OCI-LY7 (cell line): ENCODE data around the gene LHPP.

Experiments
- CTCF ChIP-seq: fragments of 200-600 bp; sonication (generic); conservative IDR thresholded peaks from 2 replicates; pipeline ENCODE4 v1.5.1; 2014; ENCODE audit warnings: mild to moderate bottlenecking, antibody characterized with exemption, low read length, moderate library complexity, mixed read lengths
- EZH2phosphoT487 ChIP-seq: fragments of 200-600 bp; sonication (generic); IDR thresholded peaks from 2 replicates; pipeline ENCODE4 v1.6.1; 2018; ENCODE audit warnings: low read depth, borderline replicate concordance, mild to moderate bottlenecking, mixed run types, antibody characterized with exemption, low read length, moderate library complexity, mixed read lengths

GRCh38 chr10:124491105-124491504 is 29.5 kb downstream of the LHPP start:
- TF ChIP-seq CTCF (no peak), EZH2phosphoT487 (no peak)
